ENCODE measurements around the gene WIPF2.

WIPF2 gene

GRCh38 chr17:40244255-40244654 is 25.2 kb downstream of the WIPF2 start:
- in situ Hi-C loops (cut with HindIII; ENCODE audit: low sequenced_read_pairs), result no loop called here

DNA sequence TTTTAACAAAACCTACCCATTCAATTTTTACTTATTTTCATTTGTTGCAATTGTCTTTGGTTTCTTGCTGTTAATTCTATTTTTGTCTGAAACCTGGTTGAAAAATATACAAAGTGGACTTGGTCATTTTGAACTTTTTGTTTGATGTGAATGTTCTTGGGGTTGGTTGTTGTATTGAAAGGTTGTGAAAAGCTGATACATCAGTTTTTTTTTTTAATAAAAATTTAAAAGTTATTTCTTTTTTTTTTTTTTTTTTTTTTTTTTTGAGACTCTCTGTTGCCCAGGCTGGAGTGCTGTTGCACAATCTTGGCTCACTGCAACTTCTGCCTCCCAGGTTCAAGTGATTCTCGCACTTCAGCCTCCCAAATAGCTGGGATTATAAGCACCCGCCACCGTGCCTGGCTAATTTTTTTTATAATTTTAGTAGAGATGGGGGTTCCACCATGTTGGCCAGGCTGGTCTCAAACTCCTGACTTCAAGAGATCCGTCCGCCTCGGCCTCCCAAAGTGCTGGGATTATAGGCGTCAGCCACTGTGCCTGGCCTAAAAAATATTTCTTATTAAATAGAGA is 28.9 kb downstream of the WIPF2 start:
- in situ Hi-C loops (cut with HindIII; ENCODE audit: low sequenced_read_pairs), result no loop called here

DNA sequence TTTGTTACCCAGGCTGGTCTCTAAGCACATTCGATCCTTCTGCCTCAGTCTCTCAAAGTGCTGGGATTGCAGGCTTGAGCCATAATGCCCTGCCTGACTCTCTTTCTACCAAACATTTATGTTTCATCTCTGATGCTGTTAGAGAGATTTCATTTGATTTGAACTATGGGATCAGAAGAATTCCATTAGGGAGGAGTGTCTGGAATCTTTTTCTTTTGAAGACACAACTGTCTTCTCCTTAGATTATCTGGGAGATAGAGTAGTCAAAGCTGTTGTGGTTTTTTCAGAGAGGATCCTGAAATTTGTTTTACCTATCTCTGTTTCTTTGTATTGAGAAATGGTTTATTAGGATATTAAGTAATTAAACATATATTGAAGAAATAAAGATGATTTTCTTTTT is 29.4 kb downstream of the WIPF2 start:
- in situ Hi-C loops (cut with HindIII; ENCODE audit: low sequenced_read_pairs), result no loop called here

GRCh38 chr17:40251576-40251975 is 32.5 kb downstream of the WIPF2 start:
- in situ Hi-C loops (cut with HindIII; ENCODE audit: low sequenced_read_pairs), result no loop called here

GRCh38 chr17:40253565-40253964 is 34.5 kb downstream of the WIPF2 start:
- in situ Hi-C loops (cut with HindIII; ENCODE audit: low sequenced_read_pairs), result no loop called here

DNA sequence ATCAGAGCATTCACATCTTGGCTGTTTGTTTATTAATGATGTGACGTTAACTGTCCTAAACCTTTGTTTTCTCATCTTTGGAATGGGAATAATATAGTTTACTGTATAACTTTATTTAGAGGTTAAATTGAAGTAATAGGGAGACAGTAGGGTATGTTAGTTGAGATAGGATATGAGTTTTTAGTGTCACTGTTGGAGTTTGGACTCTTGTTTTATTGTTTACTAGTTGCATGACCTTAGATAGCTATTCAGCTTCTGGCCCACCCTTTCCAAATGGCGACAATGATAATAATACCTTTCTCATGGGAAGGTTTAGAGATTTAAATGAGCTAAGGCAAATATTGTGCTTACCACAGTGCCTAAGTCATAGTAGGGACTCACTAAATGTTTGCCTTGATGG is 40.4 kb downstream of the WIPF2 start:
- in situ Hi-C loops (cut with HindIII; ENCODE audit: low sequenced_read_pairs), result no loop called here

DNA sequence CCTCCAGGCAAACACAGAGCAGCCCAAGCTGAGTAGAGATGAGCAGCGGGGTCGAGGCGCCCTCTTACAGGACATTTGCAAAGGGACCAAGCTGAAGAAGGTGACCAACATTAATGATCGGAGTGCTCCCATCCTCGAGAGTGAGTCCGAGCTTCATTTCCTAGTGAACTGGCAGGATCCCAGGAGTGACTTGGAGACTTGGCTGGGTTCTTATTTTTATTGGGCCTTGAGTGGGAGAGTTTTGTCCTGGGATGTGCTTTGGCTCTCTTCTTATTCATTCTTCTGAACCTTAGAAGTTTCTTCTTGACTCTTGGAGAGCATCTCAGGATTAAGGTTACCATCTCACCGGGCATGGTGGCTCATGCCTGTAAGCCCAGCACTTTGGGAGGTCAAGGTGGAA is 41.4 kb downstream of the WIPF2 start:
- in situ Hi-C loops (cut with HindIII; ENCODE audit: low sequenced_read_pairs), result no loop called here

- in situ Hi-C loops (cut with HindIII; ENCODE audit: low sequenced_read_pairs), result no loop called here
Measured at GRCh38 chr17:40264458-40265185, 45.5 kb downstream of the WIPF2 start.

DNA sequence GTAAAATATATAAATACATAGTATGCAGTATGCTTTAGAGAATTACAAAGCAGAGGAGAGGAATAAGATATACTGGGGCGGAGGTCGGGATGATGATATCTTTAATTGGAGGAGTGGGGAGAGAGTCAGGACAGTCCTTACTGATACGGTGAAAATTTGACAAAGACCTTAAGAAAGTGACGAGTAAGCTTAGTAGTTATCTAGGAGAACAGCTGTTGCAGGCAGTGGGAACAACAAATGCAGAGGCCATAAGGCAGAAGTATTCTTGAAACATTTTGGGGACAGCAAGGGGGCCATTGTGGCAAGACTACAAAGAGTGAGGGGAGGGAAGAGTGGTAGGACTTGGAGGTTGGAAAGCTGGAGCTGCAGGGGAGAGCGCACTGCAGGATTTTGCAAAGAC is 46.2 kb downstream of the WIPF2 start:
- in situ Hi-C loops (cut with HindIII; ENCODE audit: low sequenced_read_pairs), result no loop called here

GRCh38 chr17:40266882-40267281 is 47.8 kb downstream of the WIPF2 start:
- in situ Hi-C loops (cut with HindIII; ENCODE audit: low sequenced_read_pairs), result no loop called here

DNA sequence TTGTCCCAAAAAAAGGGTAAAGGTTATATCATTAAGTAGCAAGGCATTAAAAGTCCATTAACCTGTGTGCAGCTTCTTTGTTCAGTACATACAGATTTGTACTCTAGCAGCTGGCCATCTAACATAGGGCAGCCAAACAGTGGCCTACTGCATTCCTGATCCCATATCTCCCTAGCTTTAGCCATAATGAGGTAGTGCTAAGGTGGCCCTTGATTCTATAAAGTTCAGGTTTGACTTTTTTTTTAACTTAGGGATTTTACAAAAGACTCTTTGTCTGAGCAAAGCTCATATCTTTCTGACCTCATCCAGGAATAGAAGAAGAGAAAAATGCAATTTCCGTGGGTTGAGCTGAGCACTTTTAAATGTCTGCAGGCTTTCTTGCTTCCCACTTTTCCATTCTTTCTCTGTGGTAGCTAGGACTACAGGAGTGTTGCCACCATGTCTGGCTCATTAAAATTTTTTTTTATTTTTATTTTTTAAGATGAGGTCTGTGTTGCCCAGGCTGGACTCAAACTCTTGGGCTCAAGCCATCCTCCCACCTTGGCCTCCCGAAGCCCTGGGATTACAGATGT is 49.1 kb downstream of the WIPF2 start:
- in situ Hi-C loops (cut with HindIII; ENCODE audit: low sequenced_read_pairs), result no loop called here

GRCh38 chr17:40278414-40278813 is 59.3 kb downstream of the WIPF2 start:
- in situ Hi-C loops (cut with HindIII; ENCODE audit: low sequenced_read_pairs), result no loop called here

DNA sequence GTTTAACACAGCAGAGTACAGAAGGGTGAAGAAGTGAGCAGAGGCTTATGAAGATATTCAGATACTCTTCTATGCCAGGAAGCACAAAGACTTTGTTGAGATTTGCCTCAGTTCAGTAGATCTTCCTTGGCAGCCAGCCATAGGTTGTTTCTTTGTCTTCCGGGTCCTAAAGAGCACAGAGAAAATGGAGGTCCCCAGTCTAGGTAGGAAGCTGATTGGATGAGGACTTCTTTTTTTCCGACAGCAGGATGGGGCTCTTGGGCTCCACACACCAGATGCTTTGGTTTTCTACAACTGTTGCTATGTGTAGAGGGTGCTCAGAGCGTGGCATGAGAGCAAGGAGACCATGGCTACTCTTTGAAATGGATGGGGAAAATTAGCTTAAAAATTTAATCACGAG is 60.3 kb downstream of the WIPF2 start:
- in situ Hi-C loops (cut with HindIII; ENCODE audit: low sequenced_read_pairs), result no loop called here

GRCh38 chr17:40281663-40282062 is 62.6 kb downstream of the WIPF2 start:
- in situ Hi-C loops (cut with HindIII; ENCODE audit: low sequenced_read_pairs), result no loop called here

- in situ Hi-C loops (cut with HindIII; ENCODE audit: low sequenced_read_pairs), result no loop called here
Measured at GRCh38 chr17:40283662-40284061, 64.6 kb downstream of the WIPF2 start.

DNA sequence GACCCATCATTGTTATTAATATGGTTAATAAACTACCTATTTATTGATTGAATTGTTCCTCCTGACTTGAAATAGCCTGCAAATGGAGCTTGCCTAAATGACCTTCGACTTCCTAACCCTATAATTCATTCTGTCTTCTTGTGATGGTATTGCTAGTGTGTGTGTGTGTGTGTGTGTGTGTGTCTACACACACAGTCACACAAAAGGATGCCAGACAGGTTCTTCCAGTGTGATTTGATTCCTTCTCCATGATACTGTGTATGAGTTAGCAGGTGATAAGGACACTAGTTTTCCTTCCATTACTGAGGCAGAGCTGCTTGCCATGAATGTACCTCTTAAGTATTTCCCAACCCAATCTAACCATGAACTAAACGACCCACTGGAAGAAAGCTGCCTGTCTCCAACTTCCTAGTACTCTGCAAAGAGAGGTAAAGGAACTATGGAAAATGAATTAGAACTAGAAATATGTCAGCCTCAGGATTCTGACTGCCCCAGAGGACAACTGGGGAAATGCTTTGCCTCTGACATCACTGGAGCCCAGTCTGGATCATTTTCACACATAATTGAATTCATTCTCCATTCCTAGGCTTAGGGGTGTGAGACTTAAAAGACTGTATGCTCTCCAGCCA is 65.1 kb downstream of the WIPF2 start:
- in situ Hi-C loops (cut with HindIII; ENCODE audit: low sequenced_read_pairs), result no loop called here

DNA sequence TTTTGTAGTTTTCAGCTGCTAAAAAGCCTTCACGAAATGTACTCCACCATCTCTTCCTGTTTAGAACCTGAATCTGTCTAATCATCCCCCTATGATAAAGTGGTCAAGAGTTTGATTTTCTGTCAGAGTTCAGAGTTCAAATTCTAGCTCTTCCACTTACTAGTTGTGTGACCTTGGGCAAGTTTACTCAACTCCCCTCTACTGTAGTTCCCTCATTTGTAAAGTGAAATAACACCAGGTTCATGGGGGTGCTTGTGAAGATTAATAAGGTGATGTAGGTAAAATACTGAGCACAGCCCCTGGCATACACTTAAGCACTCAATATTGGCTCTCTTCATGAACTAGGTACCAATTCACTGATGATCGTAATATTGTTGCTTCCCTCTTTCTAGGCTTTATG is 67.4 kb downstream of the WIPF2 start:
- in situ Hi-C loops (cut with HindIII; ENCODE audit: low sequenced_read_pairs), result no loop called here

- in situ Hi-C loops (cut with HindIII; ENCODE audit: low sequenced_read_pairs), result no loop called here
Measured at GRCh38 chr17:40287159-40287493, 68.0 kb downstream of the WIPF2 start.

DNA sequence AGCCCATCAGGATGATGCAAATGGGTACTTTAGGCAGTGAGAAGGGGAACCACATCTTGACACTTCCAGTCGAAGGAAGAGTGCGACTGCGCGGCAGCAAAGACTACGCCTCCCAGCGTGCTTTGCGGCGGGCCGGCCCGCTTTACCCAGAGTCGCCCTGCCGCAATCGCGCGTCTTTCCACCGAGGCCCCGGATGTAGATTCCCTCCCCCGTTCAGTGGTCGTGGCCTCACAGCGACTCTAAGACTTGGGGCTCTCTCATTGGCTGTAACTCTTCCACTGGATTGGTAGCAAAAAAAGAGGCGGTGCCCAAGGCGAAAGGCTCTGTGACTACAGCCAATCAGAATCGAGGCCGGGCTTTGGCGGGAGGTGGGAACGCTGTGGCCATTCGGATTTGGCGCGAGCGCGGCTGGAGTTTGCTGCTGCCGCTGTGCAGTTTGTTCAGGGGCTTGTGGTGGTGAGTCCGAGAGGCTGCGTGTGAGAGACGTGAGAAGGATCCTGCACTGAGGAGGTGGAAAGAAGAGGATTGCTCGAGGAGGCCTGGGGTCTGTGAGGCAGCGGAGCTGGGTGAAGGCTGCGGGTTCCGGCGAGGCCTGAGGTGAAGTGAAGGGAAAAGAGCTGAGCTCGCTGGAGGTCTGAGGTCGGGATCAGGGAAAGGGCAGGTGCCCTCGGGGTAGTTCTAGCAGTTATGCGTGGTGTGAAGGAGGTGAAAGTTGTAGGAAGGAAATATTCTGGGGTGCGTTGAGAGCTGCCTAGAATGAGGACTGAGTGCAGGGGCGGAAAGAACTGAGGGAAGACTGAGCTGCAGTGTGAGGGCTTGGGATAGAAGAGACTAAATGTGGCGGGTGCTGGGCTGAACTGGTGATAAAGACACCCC is 68.6 kb downstream of the WIPF2 start, which contains the start of gene CDC6:
Gene CDC6 (plus strand): TSS at position 386 of the 876 bp plus-strand sequence. CDS start 1,542 bp downstream, outside the sequence.
- in situ Hi-C loops (cut with HindIII; ENCODE audit: low sequenced_read_pairs), result no loop called here

- in situ Hi-C loops (cut with HindIII; ENCODE audit: low sequenced_read_pairs), result no loop called here
Measured at GRCh38 chr17:40290629-40291280, 71.7 kb downstream of the WIPF2 start.

DNA sequence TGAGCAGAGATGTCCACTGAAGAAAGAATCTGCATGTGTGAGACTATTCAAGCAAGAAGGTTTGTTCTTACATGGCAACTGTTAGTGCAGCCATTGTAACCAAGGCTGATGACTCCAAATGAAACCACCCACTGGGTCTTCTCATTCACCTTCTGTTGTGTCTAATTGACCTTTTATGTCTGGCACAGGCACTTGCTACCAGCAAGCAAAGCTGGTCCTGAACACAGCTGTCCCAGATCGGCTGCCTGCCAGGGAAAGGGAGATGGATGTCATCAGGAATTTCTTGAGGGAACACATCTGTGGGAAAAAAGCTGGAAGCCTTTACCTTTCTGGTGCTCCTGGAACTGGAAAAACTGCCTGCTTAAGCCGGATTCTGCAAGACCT is 72.2 kb downstream of the WIPF2 start:
- in situ Hi-C loops (cut with HindIII; ENCODE audit: low sequenced_read_pairs), result no loop called here
